ENCODE data around the gene LOXL1.

DNA sequence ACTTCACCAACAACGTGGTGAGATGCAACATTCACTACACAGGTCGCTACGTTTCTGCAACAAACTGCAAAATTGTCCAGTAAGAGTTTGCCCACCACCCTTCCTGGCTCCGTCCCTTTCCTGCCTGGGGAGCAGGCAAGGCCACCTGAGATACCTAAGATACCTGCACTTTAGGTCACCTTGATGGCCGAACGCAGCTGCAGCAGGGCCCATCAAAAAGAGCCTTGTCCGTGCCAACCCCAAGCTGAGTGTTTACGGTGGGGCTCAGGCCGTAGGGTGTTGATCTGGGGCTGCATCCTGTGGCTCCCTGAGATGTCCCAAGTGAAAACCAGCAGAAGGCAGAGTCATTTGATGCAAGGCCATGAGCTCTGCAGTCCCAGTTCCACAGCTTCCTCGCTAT lies 23.2 kb downstream of the LOXL1 start:
- TF ChIP-seq GLIS3 (CRISPR knock-in tag; IDR thresholded peaks at IDR 0.05) (no peak), ZNF565 (CRISPR knock-in tag; conservative IDR thresholded peaks at IDR 0.05; ENCODE audit: low read depth) (no peak), RARB (CRISPR knock-in tag; IDR thresholded peaks at IDR 0.05) (no peak), ZFP30 (CRISPR knock-in tag; IDR thresholded peaks at IDR 0.05) (no peak), ARNTL (CRISPR knock-in tag; IDR thresholded peaks at IDR 0.05; ENCODE audit: borderline replicate concordance, low read depth) (no peak), PPARA (CRISPR knock-in tag; IDR thresholded peaks at IDR 0.05; ENCODE audit: borderline replicate concordance) (no peak), ISL1 (CRISPR knock-in tag; IDR thresholded peaks at IDR 0.05) (no peak), BACH2 (CRISPR knock-in tag; IDR thresholded peaks at IDR 0.05; ENCODE audit: borderline replicate concordance) (no peak), ZNF70 (CRISPR knock-in tag; IDR thresholded peaks at IDR 0.05) (no peak)
